Activated CD8-positive, alpha-beta memory T cell treated with anti-CD3 and anti-CD28 coated beads, Interleukin-2, amount 50 U/mL, for 4 hours (primary cell): ENCODE data around the gene ZMIZ1.

ENCODE experiments used
- DNase-seq: peaks from one replicate; pipeline ENCODE4 v3.0.0-alpha.2; 2020

Gene ZMIZ1

GRCh38 chr10:79254333-79255006 lies 185.7 kb downstream of the ZMIZ1 start:
- no peak for DNase-seq

- no peak for DNase-seq
These were observed 186.3 kb downstream of the ZMIZ1 start for GRCh38 chr10:79255007-79255507.

- DNase-seq, result no peak
These were observed 187.6 kb downstream of the ZMIZ1 start for GRCh38 chr10:79256264-79256806.

GRCh38 chr10:79258894-79259293 lies 190.1 kb downstream of the ZMIZ1 start:
- no peak for DNase-seq

DNA sequence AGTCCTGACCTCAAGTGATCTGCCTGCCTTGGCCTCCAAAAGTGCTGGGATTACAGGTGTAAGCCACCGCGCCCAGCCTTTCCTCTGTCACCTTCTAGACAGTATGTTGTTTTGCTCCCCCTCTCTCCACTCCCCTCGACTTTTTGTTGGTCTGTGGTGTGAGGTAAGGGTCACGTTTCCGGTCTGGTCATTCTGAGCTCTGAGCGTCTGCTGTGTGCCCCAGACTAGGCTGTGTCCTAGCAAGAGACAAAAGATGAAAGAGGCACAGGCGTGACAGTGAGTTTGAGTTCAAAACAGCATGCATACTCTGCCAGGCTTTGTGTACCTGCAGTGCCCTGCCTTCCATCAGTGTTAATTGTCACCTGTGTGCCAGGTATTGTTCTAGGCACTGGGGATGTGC lies 191.1 kb downstream of the ZMIZ1 start:
- no peak for DNase-seq

DNA sequence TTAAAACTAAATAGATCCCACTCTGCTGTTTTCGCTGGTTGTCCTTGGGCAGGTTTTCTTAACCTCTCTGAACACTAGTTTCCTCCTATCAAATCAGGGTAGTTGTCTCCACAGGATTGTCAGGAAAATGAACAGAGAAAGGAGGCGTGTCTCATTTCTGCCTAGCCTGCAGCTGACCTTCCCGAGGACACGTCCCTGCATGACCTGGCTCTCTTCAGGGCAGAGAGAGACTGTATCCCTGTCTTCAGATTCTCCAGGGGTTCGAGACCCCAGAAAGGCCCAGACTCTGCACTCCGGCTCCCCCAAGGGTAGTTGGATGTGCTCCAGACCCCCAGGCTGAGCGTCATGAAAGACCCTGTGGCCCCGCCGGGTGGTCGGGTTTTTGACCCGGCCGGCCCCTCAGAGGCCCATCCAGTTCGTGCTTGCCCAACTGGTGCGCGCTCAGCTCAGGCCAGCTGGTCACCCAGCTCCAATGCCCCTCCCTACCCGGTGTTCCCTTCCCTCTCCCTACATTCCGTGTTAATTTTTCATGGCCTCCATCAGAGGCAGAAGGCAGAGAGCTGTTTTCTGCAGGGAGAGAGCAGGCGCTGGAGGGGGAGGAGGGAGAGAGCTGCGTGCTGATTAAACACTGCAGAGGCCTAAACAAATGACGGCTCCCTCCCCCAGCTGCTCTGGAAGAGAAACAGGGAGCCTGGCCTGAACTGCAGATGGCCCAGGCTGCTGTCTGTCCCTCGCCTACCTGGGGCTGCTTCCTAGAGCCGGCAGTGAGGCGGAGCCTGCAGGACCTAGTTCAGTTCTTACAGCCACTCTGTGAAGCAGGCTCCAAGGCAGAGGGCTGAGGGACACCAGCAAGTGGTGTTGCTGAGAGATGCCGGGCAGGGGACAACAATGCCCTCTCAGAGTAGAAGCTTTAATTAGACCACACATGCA lies 192.3 kb downstream of the ZMIZ1 start:
- no peak for DNase-seq

GRCh38 chr10:79262131-79262530 lies 193.4 kb downstream of the ZMIZ1 start:
- DNase-seq, result no peak

DNA sequence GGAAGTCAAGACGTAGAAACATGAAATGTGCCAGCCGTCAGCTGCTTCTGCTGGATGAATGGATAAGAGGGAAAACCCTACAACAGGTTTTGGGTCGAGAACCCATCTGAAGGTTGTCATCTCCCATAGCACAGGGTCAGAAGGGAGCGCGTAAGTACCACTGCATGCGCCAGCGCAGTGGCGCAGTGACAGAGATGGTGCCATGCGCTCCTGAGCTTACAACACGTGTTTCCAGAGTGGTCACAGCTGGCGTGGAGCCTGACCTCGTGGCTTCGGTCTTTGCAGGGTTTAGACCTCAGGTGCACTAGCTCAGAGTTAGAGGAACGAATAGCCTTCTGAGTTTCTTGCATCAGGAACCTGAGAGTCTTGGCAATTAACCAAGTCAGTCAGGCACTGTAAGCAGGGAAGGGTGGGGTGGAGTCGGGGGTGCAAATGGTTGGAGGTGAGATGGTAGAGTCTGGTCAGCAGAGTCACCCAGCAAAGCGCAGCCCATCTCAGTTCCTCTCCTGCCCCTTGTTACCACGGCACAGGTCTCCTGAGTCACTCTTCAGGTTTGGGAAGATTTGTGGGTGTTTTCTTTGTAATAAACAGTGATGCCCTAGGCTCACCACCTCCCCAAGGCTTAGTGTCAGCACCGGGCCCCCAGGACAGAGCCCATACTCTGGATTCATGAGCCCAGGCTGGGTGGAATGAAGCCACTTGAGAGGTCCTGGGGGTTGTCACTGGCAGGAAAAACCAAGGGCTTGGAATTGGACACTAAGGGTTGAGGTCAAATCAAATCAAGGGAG lies 194.4 kb downstream of the ZMIZ1 start:
- DNase-seq, result no peak

- no peak for DNase-seq
These were observed 195.2 kb downstream of the ZMIZ1 start for GRCh38 chr10:79263939-79264338.

GRCh38 chr10:79264942-79265341 lies 196.2 kb downstream of the ZMIZ1 start:
- no peak for DNase-seq

DNA sequence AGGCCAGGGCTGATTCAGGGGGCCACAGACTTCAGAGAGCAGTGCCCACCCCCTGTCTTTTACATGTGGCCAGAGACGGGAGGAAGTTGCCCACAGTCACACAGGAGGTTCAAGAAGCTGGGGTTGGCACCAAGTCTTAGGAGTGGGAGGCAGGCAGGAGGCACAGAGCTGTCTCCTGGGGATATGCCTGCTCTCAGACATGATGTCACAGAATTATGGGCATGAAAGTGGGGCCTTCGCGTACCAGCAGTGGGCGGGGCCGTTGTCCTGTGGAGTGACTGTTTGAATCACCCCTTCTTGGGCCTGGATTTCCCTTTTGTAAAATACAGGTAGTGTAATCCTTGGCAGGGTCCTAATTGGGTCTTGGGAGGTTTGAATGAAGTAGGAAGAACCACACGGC lies 197.3 kb downstream of the ZMIZ1 start:
- DNase-seq, result no peak

DNA sequence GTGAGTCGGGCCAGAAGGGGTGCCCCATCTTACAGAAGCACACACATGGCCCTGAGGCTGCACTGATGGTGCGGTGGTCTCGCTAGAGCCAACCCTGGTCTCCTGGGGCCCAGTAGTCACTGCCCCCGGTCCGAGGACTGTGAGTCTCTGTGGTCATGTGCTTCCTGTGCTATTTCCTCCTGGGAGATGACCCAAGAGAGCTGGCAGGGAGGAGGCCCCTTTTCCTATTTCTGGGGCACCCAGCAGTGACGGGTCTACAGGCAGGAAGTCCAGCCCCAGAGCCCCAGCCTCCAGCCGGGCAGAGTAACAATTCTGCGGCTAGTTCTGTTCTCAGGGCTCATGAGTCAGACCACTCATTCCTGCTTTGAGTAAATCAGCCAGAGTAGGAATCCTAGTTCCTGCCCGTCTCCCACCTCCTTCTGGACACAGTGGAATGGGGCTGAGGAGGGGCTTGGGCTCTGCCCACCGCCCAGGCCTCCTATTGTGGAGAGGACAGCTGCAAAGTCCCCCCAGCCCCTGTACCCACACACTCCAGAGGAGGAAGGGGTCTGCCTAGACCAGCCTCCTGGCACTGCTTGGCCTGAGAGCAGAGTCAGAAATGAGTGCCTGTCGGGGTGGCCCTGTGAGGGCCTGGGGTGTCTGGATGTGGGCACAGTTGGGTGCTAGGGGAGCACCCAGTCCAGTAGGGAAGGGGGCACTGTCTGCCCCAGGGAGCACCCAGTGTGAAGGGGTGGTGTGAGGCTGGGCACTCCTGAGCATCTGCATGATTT lies 198.0 kb downstream of the ZMIZ1 start:
- no peak for DNase-seq

DNA sequence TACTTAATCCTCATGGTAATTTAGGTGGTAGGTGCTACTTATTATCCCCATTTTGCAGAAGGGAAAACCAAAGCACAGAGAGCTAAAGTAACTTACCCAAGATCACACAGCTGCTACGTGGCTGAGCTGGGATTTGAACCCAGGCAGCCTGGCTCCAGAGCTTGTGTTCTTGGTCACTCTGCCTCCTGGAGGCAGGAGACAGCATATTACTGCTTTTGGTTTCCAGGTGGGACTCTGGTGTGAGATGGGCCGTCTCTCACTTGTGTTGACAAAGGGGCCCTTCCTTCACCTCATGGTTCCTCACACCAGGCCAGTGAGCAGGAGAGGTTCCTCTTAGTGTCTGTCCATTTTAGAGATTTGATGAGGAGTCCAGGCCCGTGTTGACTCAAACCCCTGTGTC lies 198.7 kb downstream of the ZMIZ1 start:
- no peak for DNase-seq

GRCh38 chr10:79268161-79268601 lies 199.4 kb downstream of the ZMIZ1 start:
- no peak for DNase-seq

DNA sequence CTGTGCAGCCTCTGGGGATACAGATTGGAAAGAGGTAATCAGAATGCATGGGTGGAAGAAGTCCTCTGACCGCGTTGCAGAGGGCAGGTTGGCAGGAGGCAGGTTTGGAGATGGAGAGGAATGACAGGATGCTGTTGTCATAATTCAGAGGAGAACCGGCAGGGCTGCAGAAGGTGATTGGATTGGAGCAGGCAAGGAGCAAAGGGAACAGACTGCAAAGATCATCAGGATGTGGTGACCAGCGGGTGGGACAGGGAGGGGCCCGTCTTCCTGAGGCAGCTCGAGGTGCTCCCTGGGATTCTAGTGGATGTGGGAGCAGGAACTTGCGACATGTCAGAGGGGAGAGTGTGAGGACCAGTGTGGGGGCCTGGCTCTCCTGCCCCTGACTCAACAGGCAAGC lies 200.0 kb downstream of the ZMIZ1 start:
- DNase-seq, result no peak

GRCh38 chr10:79269443-79269842 lies 200.7 kb downstream of the ZMIZ1 start:
- DNase-seq, result no peak

DNA sequence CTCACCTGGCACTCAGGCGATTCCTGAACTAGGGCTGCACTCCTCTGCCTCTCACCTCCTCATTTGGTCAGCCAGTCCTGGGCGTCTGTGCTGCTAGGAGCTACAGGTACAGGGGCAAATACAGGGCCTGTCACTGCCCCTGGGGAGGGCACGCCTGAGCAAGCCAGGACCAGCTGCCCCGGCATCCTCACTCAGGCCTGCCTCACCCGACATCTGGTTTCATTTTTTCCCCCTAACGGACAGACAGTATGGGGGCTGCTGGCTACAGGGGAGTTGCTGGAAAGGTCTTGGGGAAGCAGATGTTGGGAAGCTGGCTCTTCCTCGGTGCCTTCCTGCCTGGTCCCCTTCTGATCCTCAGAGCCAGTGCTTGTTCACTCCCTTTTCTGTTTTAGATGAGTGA lies 201.2 kb downstream of the ZMIZ1 start:
- DNase-seq, result no peak

- DNase-seq, result no peak
These were observed 201.9 kb downstream of the ZMIZ1 start for GRCh38 chr10:79270466-79271246.

DNA sequence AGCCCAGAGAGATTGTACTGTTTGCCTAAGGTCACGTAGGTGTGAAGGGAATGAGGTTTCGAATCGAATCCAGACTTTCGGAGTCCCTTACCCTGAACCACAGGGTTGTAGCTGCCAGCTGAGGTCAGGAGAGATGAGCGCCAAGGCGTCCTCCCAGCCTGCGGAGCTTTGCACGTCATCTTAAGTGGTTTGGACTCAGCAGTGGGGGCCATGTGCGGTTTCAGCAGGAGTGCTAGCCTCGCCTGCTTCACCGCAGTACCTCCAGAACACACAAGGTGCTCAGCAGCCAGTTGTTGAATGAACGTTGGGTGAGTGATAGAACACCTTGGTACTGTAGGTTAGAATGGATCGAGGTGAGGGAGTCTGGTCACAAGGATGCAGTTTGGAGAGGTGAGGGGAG lies 203.6 kb downstream of the ZMIZ1 start:
- DNase-seq, result no peak

DNA sequence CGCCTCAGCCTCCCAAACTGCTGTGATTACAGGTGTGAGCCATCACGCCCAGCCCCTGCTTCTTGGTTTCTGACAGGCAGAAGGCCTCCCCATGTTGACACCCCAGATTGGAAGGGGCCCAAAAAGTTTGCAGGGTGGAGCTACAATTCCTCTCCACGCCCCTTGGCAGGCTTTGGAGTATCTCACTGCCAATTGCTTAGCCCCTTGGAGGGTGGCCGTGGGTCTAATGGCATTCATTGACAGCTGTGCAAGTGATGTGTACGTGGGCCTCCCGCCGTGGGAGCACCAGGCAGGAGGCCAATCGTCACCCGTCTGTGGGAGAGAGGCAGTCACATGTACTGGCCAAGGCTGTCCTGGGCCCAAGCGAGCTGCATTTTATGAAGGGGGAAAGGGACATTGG lies 204.8 kb downstream of the ZMIZ1 start:
- DNase-seq, result no peak
